Endodermal cell (in vitro differentiated cells): ENCODE measurements around the gene REM1. TPM values are rescaled to one million over a fixed set of nuclear protein-coding genes. Genes with fewer than 3 reads are reported as not detected.
A peak's percentile ranks its signal among the peaks of the same experiment; 100 is the strongest.
"Not testable (repeated sequence)": the region's sequence is repeated elsewhere in the genome, so short reads cannot be mapped to it uniquely, and the experiment has no call there.

Experiments used
- DNase-seq: peaks from one replicate; pipeline ENCODE4 v3.0.0-alpha.2; 2017
- H3K27ac ChIP-seq: 2 replicates; pipeline ENCODE4 v1.5.1; 2013; ENCODE audit warnings: mild to moderate bottlenecking, low read depth, low read length, moderate library complexity
- H3K27me3 ChIP-seq: 2 replicates; pipeline ENCODE4 v1.6.1; 2013; ENCODE audit warnings: mild to moderate bottlenecking, low read length, moderate library complexity; ENCODE audit not compliant: insufficient read depth, control insufficient read depth, poor library complexity, severe bottlenecking
- H3K36me3 ChIP-seq: 2 replicates; pipeline ENCODE4 v1.7.0; 2013; ENCODE audit warnings: mild to moderate bottlenecking, low read length, moderate library complexity; ENCODE audit not compliant: control insufficient read depth, insufficient read depth
- H3K4me1 ChIP-seq: one replicate; pipeline ENCODE4 v1.7.0; 2013; ENCODE audit warnings: low read length; ENCODE audit not compliant: control insufficient read depth, insufficient read depth
- H3K4me3 ChIP-seq: 2 replicates; pipeline ENCODE4 v1.5.1; 2013; ENCODE audit warnings: mild to moderate bottlenecking, low read length, moderate library complexity
- H3K9ac ChIP-seq: 2 replicates; pipeline ENCODE4 v1.6.1; 2013; ENCODE audit warnings: mild to moderate bottlenecking, low read length, moderate library complexity; ENCODE audit not compliant: poor library complexity, severe bottlenecking; ENCODE audit errors: extremely low read depth
- H3K9me3 ChIP-seq: 2 replicates; pipeline ENCODE4 v1.6.1; 2013; ENCODE audit warnings: mild to moderate bottlenecking, low read length, moderate library complexity; ENCODE audit not compliant: control insufficient read depth
- H3K27ac Mint-ChIP-seq: 2 replicates; pipeline ENCODE4 v1.8.0; 2020; ENCODE audit warnings: mixed read lengths
- H3K27me3 Mint-ChIP-seq: 2 replicates; pipeline ENCODE4 v1.8.0; 2021; ENCODE audit warnings: mild to moderate bottlenecking, mixed read lengths; ENCODE audit not compliant: insufficient read depth
- H3K36me3 Mint-ChIP-seq: 2 replicates; pipeline ENCODE4 v1.8.0; 2020; ENCODE audit warnings: low read depth, mixed read lengths
- H3K4me1 Mint-ChIP-seq: 2 replicates; pipeline ENCODE4 v1.8.0; 2020; ENCODE audit warnings: mixed read lengths
- H3K4me3 Mint-ChIP-seq: 2 replicates; pipeline ENCODE4 v1.8.0; 2020; ENCODE audit warnings: mild to moderate bottlenecking, moderate library complexity, mixed read lengths
- H3K9me3 Mint-ChIP-seq: 2 replicates; pipeline ENCODE4 v1.8.0; 2020; ENCODE audit warnings: mild to moderate bottlenecking, mixed read lengths
- CTCF ChIP-seq: fragments of 200-600 bp; sonication (generic); conservative IDR thresholded peaks from 2 replicates; pipeline ENCODE4 v1.5.0; 2021; ENCODE audit warnings: antibody characterized with exemption, mild to moderate bottlenecking
- WGBS, 2 experiments: methylation state at CpG; one replicate each; pipeline versions ENCODE4 v1.1.5 to v1.1.7; 2013; ENCODE audit warnings: missing lambda C conversion rate in 2 of 2, mixed read lengths in 1 of 2; ENCODE audit not compliant: insufficient coverage in 1 of 2, insufficient read length in 1 of 2; 5-methylcytosine and 5-hydroxymethylcytosine counted together
- total RNA-seq, 2 donors: library from RNA; stranded (reverse); fragmentation: NEBNext Ultra II Directional in 1 of 2; extraction: Animal tissue kit (Norgen Biotek cat#: 25700) in 1 of 2; gene quantifications; 2 replicates in 1 of 2; 3 replicates in 1 of 2; pipeline ENCODE4 v1.2.1, GENCODE V29; 2021

The REM1 gene
- total RNA-seq, 2 donors from 2014 or later: not detected

GRCh38 chr20:31516166-31516565 is 41.1 kb downstream of the REM1 start:
- WGBS, 2 experiments: 92 to 94% methylated on average over 3 to 4 of the region's 4 CpGs
- Mint-ChIP-seq H3K27ac (no peak overlapping the region), H3K36me3 (peaks cover 23% of the 10 kb centered on the region), H3K27me3 (no peaks in the 10 kb centered on the region), H3K4me1 (peaks cover 10% of the 10 kb centered on the region), H3K9me3 (no peaks in the 10 kb centered on the region), H3K4me3 (no peak overlapping the region)
- DNase-seq: no peak
- no peak overlapping the region for H3K27ac ChIP-seq
- H3K4me3 ChIP-seq: peak overlapping the region; percentile 89
- no peaks in the 10 kb centered on the region for H3K27me3 ChIP-seq
- H3K36me3 ChIP-seq: peaks cover 34% of the 10 kb centered on the region
- TF ChIP-seq CTCF: no peak
- H3K4me1 ChIP-seq: peaks cover 6% of the 10 kb centered on the region
- H3K9me3 ChIP-seq: no peaks in the 10 kb centered on the region
- no peak overlapping the region for H3K9ac ChIP-seq

GRCh38 chr20:31516651-31517050 is 41.6 kb downstream of the REM1 start:
- peaks cover 26% of the 10 kb centered on the region for H3K36me3 Mint-ChIP-seq
- H3K9ac ChIP-seq: no peak overlapping the region
- no peak for TF ChIP-seq CTCF

GRCh38 chr20:31517373-31517772 is 42.3 kb downstream of the REM1 start:
- Mint-ChIP-seq H3K27ac (no peak overlapping the region), H3K36me3 (peaks cover 31% of the 10 kb centered on the region), H3K4me3 (no peak overlapping the region), H3K4me1 (peaks cover 10% of the 10 kb centered on the region), H3K9me3 (no peaks in the 10 kb centered on the region), H3K27me3 (no peaks in the 10 kb centered on the region)
- Histone ChIP-seq H3K27me3 (no peaks in the 10 kb centered on the region), H3K36me3 (peaks cover 36% of the 10 kb centered on the region), H3K27ac (no peak overlapping the region), H3K9me3 (no peaks in the 10 kb centered on the region), H3K9ac (no peak overlapping the region), H3K4me1 (peaks cover 6% of the 10 kb centered on the region), H3K4me3 (no peak overlapping the region)
- DNase-seq: peak; percentile 89
- 81 to 94% methylated on average over 3 to 4 of the region's 4 CpGs for WGBS, 2 experiments
- peak; percentile 58 for TF ChIP-seq CTCF

More at GRCh38 chr20:31516651-31517050, 41.6 kb downstream of the REM1 start:
- Mint-ChIP-seq H3K27ac (no peak overlapping the region), H3K4me1 (peaks cover 10% of the 10 kb centered on the region), H3K27me3 (no peaks in the 10 kb centered on the region), H3K4me3 (no peak overlapping the region), H3K9me3 (no peaks in the 10 kb centered on the region)
- no peaks in the 10 kb centered on the region for H3K27me3 ChIP-seq
- H3K4me3 ChIP-seq: peak overlapping the region; percentile 42
- no peak overlapping the region for H3K27ac ChIP-seq
- H3K36me3 ChIP-seq: peaks cover 36% of the 10 kb centered on the region
- WGBS, 2 experiments: 70 to 93% methylated on average over 2 of the region's 2 CpGs
- H3K9me3 ChIP-seq: no peaks in the 10 kb centered on the region
- no peak for DNase-seq
- H3K4me1 ChIP-seq: peaks cover 6% of the 10 kb centered on the region

- not testable (repeated sequence) for H3K27ac ChIP-seq, H3K4me1 Mint-ChIP-seq, H3K4me3 Mint-ChIP-seq, H3K9me3 Mint-ChIP-seq, H3K4me3 ChIP-seq, H3K4me1 ChIP-seq, H3K9me3 ChIP-seq, H3K27me3 Mint-ChIP-seq, H3K9ac ChIP-seq, DNase-seq, H3K27me3 ChIP-seq
- 94 to 99% methylated on average over 6 to 7 of the region's 7 CpGs for WGBS, 2 experiments
- peaks cover 55% of the 10 kb centered on the region for H3K36me3 Mint-ChIP-seq
- H3K36me3 ChIP-seq: peaks cover 52% of the 10 kb centered on the region
- peak overlapping the region; percentile 36 for H3K27ac Mint-ChIP-seq
These were observed 46.2 kb downstream of the REM1 start for GRCh38 chr20:31521267-31521666.
